ENCODE results near the gene USE1.

DNA sequence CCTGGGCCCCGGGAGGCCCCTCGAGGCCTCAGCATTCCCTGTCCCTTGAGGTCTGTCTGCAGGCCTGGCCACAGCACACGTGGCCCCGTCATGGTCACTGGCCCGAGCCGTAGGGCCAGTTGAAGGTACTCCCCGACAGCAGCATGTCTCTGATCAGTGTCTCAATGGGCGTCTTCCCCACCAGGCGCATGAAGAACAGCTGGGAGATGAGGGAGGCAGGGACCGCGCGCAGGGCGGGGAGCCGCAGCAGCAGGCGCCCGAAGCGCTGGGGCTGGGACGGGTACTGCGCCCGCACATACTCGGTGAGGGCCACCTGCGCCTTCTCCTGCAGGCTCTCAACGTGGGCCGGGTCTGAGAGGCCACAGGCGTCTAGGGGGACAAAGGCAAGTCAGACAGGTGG, 17.1 kb downstream of the USE1 start:
- TF ChIP-seq CTCF (IDR thresholded peaks at IDR 0.05) (no peak), EP300 (IDR thresholded peaks at IDR 0.05) (no peak), POLR2AphosphoS5 (IDR thresholded peaks at IDR 0.05) (no peak)
